K562 (cell line): ENCODE results near the gene FBXO27.

Experiments used
- DACH1 ChIP-seq: fragments of 450-650 bp; IDR thresholded peaks from 2 replicates; pipeline ENCODE4 v1.6.1; 2018; ENCODE audit not compliant: partially characterized antibody
- GABPA ChIP-seq: fragments of 200-800 bp; sonication (Bioruptor generic); conservative IDR thresholded peaks from 2 replicates; pipeline ENCODE4 v1.6.1; 2016; ENCODE audit warnings: low read depth, missing genetic modification characterization, missing compliant biosample characterization

- TF ChIP-seq GABPA (tag) = no peak
- no peak for TF ChIP-seq DACH1
Observed at GRCh38 chr19:38975861-38976271, 56.5 kb downstream of the FBXO27 start.
